Measurements from ENCODE around the gene SLC35B1. TPM values are rescaled to one million over a fixed set of nuclear protein-coding genes. Genes with fewer than 3 reads are reported as not detected.
"Not testable (repeated sequence)": the region's sequence is repeated elsewhere in the genome, so short reads cannot be mapped to it uniquely, and the experiment has no call there.

SLC35B1 gene
- total and polyA plus RNA-seq, 11 donors, result 50.3 to 137 (median 66.2) TPM

- peak; percentile 80 to 89 (median 80) for ATAC-seq
- 0 to 1% (median 1%) methylated on average over 28 to 34 of the region's 34 CpGs for WGBS, 4 donors
- TF ChIP-seq POLR2A (IDR thresholded peaks at IDR 0.05) (no peak), CTCF (IDR thresholded peaks at IDR 0.05) (peak in 3 of 12 donors; percentile 23 to 30 (median 26))
These were observed 30.4 kb downstream of the SLC35B1 start for GRCh38 chr17:49677134-49677932.

GRCh38 chr17:49676276-49676868 is 31.4 kb downstream of the SLC35B1 start:
- Histone ChIP-seq H3K27me3 (no peaks in the 10 kb centered on the region), H3K4me1 (peaks cover 0 to 63% (median 46%) of the 10 kb centered on the region in 12 donors), H3K9me3 (no peaks in the 10 kb centered on the region), H3K4me3 (peak overlapping the region; percentile 33 to 89 (median 76)), H3K36me3 (peaks cover 0 to 32% (median 7%) of the 10 kb centered on the region in 9 donors), H3K27ac (peak overlapping the region in 9 of 12 donors; percentile 95 to 99 (median 97))
- 31 to 36% (median 33%) methylated on average over 5 of the region's 5 CpGs for WGBS, 4 donors
- intact Hi-C loops (cut with DNase I), result loop anchor here in 9 of 10 donors (2.0 to 10.0 kb wide), 6 partner anchors 34 to 62 kb away; no protein-coding TSS in a partner anchor
- ATAC-seq, result no peak
- no peak for TF ChIP-seq POLR2A (IDR thresholded peaks at IDR 0.05)
- no peak for TF ChIP-seq CTCF (IDR thresholded peaks at IDR 0.05)
- DNase-seq, result no peak

More at GRCh38 chr17:49677134-49677932, 30.4 kb downstream of the SLC35B1 start:
- H3K27me3 ChIP-seq, result no peaks in the 10 kb centered on the region
- intact Hi-C loops (cut with DNase I), result loop anchor here in 9 of 10 donors (2.0 to 10.0 kb wide), 6 partner anchors 35 to 63 kb away; no protein-coding TSS in a partner anchor
- H3K4me3 ChIP-seq, result peak overlapping the region; percentile 33 to 89 (median 76)
- H3K9me3 ChIP-seq, result no peaks in the 10 kb centered on the region
- peaks cover 0 to 27% (median 7%) of the 10 kb centered on the region in 9 donors for H3K36me3 ChIP-seq
- peaks cover 0 to 66% (median 39%) of the 10 kb centered on the region in 12 donors for H3K4me1 ChIP-seq
- DNase-seq, result peak; percentile 97 to 99 (median 98)
- peak overlapping the region; percentile 90 to 99 (median 97) for H3K27ac ChIP-seq

GRCh38 chr17:49674507-49674906 is 33.3 kb downstream of the SLC35B1 start:
- intact Hi-C loops (cut with DNase I), result loop anchor here in 4 of 10 donors (5.0 to 10.0 kb wide), 2 partner anchors 37 to 60 kb away; no protein-coding TSS in a partner anchor
- Histone ChIP-seq H3K4me3 (no peak overlapping the region), H3K4me1 (peaks cover 0 to 81% (median 62%) of the 10 kb centered on the region in 12 donors), H3K36me3 (peaks cover 0 to 35% (median 7%) of the 10 kb centered on the region in 9 donors), H3K27ac (peak overlapping the region in 2 of 12 donors; percentile 97), H3K27me3 (no peaks in the 10 kb centered on the region), H3K9me3 (no peaks in the 10 kb centered on the region)
- no peak for DNase-seq
- ATAC-seq, result no peak
- TF ChIP-seq POLR2A (IDR thresholded peaks at IDR 0.05) (no peak), CTCF (IDR thresholded peaks at IDR 0.05) (no peak)

- intact Hi-C loops (cut with DNase I), result loop anchor here in 4 of 10 donors (5.0 to 10.0 kb wide), 2 partner anchors 36 to 59 kb away; no protein-coding TSS in a partner anchor
- H3K27ac ChIP-seq, result peak overlapping the region in 3 of 12 donors; percentile 6 to 97 (median 97)
- not testable (repeated sequence) for H3K9me3 ChIP-seq, H3K27me3 ChIP-seq, H3K4me3 ChIP-seq, DNase-seq, ATAC-seq
- H3K36me3 ChIP-seq, result peaks cover 0 to 35% (median 7%) of the 10 kb centered on the region in 9 donors
- 68 to 83% (median 73%) methylated on average over 6 of the region's 6 CpGs for WGBS, 4 donors
- peaks cover 0 to 84% (median 63%) of the 10 kb centered on the region in 12 donors for H3K4me1 ChIP-seq
These were observed 34.1 kb downstream of the SLC35B1 start for GRCh38 chr17:49673679-49674078.
